Hematopoietic multipotent progenitor cell treated with erythropoietin and hydrocortisone succinate and interleukin-3 and kit ligand, for 4 days (in vitro differentiated cells): Measurements from ENCODE around the gene DLGAP1.
"Not testable (repeated sequence)": the region's sequence is repeated elsewhere in the genome, so short reads cannot be mapped to it uniquely, and the experiment has no call there.

ENCODE experiments used
- DNase-seq: peaks from one replicate; pipeline ENCODE4 v3.0.0-alpha.2; 2015

DLGAP1 gene

DNA sequence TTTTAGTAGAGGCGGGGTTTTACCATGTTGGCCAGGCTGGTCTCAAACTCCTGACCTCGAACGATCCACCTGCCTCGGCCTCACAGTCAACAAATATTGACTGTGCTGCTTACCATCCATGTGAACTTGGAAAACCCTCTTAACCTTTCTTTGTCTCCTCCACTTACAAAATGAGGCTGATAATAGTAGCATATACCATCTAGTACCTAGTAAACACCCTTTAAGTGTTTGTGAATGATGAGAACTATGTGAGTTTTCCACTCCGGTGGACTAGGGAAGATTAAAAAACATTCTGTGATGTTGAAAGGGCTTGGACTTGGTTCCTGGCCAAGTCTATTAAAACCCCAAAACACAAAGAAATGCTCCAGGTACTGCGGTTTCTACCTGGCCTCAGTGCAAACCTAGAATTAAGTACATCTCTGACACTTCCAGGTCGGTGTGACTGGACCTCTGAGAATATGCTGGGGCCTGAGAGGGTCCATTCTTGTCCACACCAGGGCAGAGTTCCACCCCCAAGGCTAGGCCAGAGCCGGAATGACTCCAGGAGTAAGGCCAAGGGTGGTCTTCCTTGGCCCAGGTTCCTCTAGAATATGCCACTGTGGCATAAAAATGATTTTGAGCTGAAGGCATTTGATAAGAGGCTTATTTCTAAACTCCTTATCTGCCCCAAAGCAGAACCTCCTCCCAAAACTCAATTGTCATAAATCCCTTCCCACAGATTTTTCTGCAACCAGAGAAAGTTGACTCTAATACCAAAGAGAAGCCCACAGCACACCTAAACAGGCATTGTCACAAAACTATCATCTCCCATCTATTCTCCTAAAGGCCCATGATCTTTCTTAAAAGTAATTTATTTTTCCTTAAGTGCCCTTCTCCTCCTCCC lies 787.6 kb downstream of the DLGAP1 start:
- peak; percentile 52 for DNase-seq

DNA sequence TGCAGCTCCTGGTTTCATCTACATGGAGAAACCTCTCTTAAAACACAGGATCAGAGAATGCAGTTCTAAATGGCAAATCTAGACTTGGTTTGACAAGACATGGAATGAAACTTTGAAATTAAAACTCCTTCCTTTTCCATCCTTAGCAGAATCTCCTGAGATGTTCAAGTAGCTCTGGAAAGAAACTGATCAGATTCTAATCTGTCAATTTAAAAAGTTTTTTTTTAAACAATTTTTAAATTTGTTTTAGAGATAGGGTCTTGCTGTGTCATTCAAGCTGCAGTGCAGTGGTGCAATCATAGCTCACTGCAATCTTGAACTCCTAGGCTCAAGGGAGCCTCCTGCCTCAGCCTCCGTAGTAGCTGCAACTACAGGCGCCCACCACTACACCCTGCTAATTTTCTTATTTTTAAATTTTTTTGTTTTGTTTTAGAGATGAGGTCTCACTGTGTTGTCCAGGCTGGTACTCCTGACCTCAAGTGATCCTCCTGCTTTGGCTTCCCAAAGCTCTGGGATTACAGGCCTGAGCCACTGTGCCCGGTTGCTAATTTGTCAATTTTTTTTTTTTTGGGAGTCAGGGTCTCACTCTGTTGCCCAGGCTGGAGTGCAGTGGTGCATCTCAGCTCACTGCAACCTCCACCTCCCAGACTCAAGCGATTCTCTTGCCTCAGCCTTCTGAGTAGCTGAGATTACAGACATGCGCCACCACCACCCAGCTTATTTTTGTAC lies 788.4 kb downstream of the DLGAP1 start:
- DNase-seq, result no peak

DNA sequence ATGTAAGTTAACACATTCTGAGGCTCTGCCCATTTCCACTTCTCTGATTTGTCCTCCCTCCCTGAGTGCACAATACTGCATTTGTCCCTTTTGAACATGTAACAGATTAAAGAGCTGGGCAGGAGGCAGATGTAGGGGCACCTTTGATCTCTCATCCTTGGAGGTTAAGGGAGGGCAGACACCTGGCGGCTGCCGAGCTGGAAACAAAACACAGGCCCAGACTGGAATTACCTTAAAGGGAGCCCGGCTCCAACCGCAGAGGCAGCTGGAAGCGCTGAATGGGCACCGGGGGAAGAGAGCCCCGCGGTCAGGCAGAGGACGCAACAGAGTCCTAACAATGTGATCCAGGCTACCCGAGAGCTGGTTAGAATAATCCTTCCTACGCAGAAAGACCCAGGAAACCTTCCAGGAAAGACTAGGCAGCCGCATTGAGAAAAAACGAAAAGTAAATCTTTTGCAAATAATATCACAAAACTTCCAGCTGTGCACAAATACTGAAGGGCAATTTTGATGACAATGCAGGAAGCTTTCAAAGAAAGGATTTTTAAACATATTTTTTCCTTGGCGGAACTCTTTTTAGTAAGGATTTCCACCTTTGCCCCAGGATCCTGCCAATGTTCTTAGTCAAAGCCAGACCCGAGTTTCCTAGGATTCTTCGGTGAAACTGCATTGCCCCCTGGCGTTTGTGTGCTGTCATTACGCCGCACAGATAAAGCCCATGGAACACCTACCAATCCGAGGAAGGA lies 789.2 kb downstream of the DLGAP1 start:
- peak; percentile 93 for DNase-seq

DNA sequence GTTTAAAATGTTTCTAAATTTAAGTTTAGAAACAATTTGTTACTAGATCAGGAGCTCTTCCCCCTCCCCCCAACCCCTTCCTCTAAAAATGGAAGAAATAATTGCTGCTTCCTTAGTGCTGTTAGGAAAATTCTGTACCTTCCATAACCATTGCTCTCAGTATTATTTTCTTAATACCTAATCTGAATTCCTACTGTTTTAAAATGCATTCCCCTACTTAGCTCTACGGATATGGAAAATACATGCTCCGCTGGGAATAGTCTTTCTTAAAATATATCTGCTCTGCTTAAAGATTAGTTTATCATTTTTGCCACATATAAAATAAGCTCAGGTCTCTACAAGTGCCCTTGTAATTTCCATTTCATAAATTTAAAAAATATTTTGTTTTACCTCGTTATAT lies 789.9 kb downstream of the DLGAP1 start:
- DNase-seq, result no peak

DNA sequence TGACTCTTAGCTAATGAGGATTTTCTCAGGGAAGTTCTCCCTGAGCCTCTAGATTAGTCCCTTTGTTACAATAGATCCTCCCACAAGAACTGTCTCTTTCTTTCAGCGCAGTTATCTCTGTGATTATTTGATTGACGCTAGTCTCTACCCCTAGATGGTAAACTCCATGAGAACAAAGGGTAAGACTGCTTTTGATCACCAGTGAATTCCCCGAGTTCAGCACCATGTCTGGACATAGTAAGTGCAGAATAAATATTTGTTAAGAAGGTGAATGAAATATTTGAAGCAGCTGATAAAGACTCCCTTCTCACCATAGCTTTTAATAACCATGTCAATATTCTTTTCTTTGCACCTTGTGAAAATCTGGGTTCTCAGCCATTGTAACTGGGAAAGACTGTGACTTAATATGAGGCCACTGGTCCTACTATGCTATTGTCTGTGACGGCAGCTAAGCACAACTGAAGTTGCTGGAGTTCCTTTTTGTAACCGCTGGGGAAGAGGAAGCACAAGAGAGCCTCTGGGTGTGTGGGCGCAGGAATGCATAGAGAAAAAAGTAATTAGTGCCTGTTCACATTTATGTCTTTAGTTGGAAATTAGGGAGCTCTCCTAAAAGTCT lies 790.4 kb downstream of the DLGAP1 start:
- peak; percentile 90 for DNase-seq

DNA sequence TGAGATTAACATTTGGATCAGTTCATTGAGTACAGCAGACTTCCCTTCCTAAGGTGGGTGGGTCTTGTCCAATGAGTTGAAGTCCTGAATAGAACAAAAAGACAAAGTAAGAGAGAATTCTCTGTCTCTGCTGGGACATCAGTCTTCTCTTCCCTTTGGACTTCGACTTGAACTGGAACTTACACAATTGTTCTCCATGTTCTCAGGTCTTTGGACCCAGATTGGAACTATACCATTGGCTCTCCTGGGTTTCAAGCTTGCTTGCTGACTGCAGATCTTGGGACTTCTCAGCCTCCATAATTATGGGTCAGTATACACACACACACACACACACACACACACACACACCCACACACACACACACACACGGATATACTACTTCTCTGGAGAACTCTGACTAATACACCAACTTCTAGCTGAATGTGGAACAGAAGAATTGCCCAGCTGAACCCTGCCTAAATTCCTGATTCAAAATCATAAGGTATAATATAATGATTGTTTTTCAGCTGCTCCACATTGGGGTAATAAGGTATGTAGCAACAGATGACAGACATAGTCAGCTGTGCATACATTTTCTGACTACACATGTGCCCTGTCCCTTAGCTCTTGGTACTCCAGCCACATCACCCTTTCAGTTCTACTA lies 791.1 kb downstream of the DLGAP1 start:
- DNase-seq, result no peak

DNA sequence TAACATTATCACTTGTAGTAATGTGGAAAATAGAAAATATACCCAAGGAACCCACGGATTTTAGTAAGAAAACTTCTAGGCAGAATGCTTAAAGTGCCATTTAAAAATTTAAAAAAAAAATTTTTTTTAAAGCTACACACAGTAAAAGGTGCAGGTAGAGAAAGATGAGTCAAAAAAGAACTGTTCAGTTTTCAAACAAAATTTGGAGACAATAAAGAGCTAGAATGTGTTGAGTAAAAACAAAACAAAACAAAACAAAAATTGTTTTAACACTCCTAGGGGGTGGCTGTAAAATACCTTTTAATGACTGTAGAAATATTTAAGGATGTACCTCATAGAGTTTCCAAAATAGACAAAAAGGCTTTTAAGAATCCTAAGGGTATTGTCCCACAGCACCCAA lies 793.1 kb downstream of the DLGAP1 start:
- DNase-seq, result no peak

DNA sequence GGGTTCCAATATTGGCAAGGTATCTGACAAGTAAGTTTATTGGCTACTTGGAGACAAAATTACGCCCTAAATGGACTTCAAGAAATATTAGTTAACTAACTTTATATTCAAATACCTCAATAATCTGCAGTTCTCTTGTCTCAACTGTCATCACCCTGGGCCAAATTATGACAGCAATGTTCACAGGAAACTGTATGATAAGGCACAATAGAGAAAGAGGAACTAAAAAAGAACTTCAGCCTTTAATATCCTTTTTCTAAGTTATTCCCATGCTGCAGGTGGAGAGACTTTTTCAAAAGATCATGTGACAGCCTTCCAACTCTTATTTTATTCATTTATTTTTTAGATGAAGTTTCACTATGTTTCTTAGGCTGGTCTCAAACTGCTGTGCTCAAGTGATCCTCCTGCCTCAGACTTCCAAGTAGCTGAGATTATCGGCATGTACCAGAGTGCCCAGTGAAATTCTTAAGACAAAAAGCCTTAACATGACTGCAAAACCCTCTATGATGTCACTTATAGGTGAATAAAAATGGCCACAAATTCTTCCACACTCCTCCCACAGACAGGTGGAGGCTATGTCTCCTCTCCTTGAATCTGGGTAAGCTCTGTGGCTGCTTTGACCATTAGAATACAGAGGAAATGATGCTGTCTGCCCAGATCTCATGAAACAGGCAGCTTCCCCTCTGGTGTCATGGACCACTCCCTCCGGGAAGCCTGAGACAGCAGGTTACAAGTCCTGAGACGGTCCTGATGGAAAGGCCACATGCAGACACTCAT lies 794.2 kb downstream of the DLGAP1 start:
- peak; percentile 90 for DNase-seq

DNA sequence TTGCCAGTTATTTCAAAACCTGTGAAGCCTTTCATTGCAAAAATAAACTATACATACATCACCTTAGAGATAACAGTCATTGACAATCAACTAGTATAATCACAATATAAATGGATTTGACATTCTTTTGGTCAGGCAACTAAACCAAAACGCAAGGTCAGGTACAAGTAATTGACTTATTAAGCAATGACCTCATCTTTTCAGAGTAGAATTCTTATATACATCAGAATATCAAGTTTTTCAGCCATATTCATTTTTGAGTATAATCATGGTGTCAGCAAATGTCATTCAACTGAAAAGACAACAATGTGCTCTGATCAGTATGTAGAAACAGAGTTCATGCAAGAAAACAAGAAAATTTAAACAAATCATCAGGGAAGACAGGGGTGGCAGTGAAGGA lies 796.6 kb downstream of the DLGAP1 start:
- DNase-seq, result no peak

DNA sequence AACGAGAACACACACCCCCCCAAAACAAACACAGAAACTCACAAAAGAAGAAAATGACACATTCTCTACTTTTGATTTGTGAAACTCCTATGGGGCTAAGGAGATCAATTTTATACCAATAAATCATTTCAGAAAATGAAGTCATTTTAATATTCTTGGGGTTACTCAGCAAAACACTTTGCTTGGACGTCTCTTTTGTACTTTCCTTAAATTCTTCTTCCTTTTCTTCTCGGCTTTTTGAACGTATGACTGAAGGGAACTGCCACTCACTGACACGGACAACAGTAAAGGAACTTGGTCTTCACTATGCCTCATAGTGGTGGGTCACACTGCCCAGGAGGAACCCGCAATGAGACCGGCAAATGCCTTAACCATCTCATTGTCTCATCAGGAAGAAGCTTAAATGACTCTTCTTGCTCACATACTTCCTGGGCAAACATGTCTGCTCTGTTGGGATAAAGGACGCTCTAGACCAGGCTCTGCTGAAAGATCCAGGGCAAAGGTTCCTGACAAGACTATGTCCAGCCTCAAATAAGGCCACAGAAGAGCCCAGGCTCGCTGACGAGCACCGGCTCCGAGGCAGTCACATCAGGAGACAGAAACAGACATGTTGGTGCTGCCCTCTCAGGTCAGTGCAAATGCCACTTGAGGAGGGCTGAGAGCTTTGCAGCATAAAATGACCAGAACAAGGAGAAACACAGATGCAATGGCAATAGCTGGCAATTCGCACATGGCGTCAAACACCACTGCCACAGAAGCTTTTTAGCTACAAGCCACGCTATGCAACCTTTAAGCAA lies 799.7 kb downstream of the DLGAP1 start:
- DNase-seq, result peak; percentile 33

DNA sequence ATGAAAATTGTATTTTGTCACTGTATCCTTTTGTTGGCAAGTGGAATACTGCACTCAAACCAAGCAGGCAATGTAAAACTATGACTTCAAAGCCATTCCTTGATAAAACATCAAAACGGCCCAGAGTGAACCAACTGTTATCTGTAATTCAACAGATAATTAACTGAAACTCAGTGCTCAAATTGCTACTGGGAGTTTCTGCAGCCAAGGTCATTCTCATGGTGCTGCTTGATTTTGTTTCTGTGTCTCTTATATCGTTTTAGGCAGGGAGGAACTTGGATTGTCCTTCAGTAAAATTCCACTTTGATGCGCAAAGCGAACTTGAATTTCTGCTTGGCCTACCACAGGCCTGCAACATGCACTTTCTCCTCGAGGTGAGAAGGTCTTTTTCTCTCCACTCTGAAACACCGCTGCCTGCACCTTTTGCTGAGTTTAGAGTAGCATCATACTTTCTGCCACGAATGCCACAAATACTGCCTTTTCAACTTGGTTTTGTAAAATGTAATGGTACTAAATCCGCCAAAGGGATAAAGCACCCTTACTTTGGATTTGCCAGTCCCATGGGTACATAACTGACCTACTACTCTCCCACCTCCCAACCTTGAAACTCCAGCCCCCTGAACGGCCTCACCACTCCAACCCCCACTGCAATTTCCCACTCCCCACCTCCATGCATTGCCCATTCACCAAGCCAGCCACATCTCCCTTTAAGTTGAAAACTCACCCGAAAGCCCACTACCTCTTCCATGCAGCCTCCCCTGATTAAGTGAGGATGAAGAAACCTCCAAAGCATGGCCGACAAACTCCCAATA lies 800.5 kb downstream of the DLGAP1 start:
- DNase-seq, result peak; percentile 75

DNA sequence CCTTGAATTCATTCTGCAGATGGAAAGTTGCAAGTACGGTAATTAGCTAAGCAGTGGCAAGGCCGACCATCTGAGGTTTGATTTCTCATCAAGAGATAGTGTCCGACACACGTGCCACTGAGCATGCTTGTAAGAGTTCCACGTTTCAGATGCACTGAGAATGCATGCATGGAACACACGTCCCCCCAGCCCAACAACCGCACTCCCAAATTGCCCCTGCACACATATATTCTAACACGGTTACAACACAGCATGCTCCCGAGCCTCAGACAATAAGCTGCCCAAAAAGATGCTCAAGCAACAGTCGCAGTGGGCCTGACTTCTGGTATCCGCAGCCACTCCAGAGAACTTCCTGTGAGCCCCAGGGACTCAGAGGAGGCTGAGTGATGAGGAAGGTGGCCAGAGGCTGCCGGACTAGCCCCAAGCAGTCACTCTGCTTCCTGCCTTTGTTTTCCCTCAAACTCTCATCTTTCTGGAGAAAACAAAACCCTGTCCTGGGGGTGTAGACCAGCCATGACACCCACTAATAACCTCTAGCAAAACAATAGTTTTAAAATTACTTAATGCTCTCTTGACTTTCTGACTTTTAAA lies 801.2 kb downstream of the DLGAP1 start:
- DNase-seq, result peak; percentile 62

DNA sequence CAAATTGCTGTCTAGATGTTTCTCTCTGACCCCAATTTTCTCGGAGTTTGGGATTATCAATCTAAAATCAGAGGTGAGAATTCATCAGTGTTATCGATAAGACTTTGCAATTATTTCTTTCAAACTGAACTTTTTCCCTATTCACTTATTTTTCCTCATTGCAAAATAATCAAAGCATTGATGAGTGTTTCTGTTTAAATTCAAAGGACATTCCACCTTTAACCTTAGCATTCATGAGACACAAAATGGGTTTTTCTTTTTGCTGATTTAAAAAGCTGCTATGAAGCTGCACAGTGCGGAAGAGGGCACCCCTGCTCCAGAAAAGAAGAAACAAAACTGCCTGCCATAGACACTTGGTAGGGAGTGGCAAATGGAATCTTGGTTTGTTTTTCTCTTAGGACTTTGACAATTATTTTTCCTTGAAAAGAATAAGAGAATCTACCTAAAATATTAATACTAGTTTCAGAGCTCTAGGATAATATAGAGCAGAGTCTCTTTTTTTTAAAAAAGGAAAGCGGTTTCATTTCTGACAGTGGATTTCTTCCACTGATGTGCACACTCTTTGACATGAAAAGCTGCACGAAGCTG lies 801.8 kb downstream of the DLGAP1 start:
- DNase-seq, result peak; percentile 60

DNA sequence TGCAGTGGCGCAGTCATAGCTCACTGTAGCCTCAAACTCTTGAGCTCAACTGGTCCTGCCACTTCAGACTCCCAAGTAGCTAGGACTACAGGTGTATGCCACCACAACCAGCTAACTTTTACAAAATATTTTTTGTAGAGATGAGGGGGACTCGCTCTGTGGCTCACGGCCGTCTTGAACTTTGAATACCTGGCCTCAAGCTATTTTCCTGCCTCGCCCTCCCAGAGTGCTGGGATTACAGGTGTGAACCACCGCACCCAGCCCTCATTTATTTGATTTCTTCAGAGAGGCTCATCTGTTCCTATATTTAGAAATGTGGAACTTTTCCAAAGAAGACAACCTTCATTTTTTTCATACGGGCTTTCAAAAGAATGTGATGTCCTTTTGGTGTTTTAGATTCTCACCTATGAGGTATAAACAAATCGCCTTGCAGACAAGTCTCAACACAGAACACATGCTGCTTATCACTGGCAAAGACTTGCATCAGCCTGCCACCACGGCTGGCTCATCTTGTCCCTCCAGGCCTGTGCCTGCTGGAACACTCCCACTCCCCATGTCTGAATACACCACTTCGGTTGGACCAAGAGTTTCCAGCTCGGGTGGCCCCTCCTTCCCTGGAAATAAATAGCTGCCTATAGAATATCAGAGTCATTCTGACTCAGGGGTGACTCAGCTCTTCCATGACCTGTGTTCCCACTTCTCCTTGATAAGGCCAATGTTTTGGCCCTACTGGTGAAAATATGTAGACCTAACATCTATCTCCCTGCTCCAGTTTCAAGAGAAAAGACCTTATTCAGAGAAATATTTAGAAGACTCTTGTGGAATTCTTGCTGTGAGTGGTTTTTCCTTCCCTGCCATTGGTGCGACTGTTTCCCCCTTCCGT lies 802.5 kb downstream of the DLGAP1 start:
- peak; percentile 99 for DNase-seq

DNA sequence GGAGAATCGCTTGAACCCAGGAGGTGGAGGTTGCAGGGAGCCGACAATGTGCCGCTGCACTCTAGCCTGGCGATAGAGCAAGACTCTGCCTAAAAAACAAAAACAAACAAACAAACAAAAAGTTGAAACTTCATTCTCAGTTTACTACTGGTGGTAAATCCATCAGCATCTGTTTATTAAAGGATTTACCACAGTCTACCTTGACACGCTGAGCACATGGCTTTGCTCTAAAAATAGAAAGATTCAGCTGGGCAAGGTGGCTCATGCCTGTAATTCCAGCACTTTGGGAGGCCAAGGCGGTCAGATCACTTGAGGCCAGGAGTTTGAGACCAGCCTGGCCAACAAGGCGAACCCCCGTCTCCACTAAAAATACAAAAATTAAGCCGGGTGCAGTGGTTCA lies 803.8 kb downstream of the DLGAP1 start:
- no peak for DNase-seq

DNA sequence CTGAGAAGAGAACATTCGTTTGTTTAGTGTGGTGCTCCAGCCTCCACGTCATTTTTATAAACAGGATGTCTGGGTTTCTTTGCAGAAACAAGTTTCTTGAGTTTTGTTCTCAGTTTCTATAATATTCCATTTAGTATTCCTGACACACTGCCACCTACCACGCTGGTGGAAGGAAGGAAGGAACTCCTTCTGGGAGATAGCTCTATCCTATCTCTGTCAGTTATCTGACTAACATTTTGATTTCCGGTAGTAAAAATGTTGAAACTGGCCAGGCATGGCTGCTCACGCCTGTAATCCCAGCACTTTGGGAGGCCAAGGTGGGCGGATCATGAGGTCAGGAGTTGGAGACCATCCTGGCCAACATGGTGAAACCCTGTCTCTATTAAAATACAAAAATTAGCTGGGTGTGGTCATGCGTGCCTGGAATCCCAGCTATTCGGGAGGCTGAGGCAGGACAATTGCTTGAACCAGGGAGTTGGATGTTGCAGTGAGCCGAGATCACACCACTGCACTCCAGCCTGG lies 804.5 kb downstream of the DLGAP1 start:
- DNase-seq, result not testable (repeated sequence)

DNA sequence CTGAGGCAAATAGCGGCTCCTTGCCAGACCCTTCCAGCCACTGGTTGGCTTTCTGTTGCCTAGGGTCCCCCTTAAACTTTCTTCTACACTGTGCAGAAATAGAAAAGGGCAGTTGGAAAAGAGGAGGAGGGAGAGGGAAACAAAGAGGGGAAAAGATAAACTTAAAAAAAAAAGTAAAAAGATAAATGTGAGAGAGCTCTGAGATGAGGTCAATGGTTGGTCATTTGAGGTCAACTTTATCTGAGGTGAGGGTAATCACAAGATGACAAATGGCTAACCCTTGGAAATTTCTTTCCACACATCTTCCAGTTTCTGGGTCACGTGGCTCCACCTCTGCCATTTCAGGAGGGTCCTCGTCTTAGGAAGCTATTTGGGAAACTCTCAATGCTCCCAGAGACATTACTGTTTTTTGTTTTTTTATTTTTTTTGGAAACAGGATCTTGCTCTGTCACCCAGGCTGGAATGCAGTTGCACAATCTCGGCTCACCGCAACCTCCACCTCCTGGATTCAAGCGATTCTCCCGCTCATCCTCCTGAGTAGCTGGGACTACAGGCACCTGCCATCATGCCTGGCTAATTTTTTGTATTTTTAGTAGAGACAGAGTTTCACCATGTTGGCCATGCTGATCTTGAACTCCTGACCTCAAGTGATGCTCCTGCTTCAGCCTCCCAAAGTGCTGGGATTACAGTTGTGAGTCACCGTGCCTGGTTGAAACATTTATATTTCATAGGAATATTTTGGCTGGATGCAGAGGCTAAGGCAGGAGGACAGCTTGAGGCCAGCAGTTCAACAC lies 805.3 kb downstream of the DLGAP1 start:
- peak; percentile 41 for DNase-seq
